NT2/D1 (cell line): ENCODE results near the gene STIM2.
"Not testable (repeated sequence)": the region's sequence is repeated elsewhere in the genome, so short reads cannot be mapped to it uniquely, and the experiment has no call there.

Source experiments
- SUZ12 ChIP-seq: IDR thresholded peaks from 2 replicates; pipeline ENCODE4 v1.6.1; 2011; ENCODE audit not compliant: insufficient read length, insufficient read depth; ENCODE audit errors: extremely low read depth
- YY1 ChIP-seq: IDR thresholded peaks from 2 replicates; pipeline ENCODE4 v1.6.1; 2011; ENCODE audit not compliant: insufficient read length, insufficient read depth
- ZNF274 ChIP-seq: IDR thresholded peaks from 2 replicates; pipeline ENCODE4 v1.6.1; 2011; ENCODE audit warnings: mild to moderate bottlenecking, low read depth, low read length

DNA sequence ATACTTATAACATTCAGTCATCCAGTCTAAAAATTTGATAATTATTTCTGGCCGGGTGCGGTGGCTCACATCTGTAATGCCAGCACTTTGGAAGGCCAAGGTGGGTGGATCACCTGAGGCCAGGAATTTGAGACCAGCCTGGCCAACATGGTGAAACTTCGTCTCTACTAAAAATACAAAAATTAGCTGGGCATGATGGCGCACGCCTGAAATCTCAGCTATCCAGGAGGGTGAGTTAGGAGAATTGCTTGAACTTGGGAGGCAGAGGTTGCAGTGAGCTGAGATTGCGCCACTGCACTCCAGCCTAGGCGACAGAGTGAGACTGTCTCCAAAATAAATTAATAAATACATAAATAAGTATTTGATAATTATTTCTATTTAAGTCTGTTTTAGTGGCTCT lies 34.2 kb downstream of the STIM2 start:
- not testable (repeated sequence) for TF ChIP-seq YY1, ZNF274, SUZ12
